ENCODE results near the gene IKBKG. TPM values are rescaled to one million over a fixed set of nuclear protein-coding genes. Genes with fewer than 3 reads are reported as not detected.
"Not testable (repeated sequence)": the region's sequence is repeated elsewhere in the genome, so short reads cannot be mapped to it uniquely, and the experiment has no call there.

The IKBKG gene
- total RNA-seq, 1 experiment from 2014 or later: 33.2 TPM

DNA sequence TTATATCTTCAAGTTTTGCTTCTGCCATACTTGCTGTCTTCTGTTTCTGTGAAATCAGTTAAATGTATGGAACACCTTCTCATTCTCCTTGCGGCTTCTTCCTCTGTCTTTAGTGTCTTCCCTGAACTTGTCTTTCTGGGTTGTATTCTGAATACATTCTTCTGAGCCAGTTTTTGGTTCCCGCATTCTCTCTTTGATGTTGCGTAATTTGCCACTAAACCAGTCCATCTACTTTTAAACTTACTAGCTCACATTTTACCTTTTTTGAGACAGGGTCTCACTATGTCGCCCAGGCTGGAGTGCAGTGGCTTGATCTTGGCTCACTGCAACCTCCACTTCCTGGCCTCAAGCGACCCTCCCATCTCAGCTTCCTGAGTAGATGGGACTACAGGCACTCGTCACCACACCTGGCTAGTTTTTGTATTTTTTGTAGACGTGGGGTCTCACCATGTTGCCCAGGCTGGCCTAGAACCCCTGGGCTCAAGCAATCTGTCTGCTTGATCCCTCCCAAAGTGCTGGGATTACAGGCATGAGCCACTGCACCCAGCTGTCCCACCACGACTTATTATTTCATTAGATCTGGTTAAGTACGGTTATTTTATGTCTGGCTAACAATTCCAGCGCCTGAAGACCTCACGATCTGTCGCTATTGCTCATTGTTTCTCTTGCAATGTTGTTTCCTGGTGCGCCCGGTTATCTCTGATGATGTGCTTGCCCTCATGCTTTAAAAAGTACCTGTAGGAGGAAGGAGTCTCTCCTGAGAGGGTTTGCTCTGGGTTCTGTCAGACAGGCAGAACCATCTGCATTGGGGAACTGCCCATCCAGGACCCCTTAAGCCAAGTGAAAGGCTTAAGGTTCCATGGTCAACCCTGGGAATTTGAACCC lies 21.6 kb upstream of the IKBKG start:
- DNase-seq (ENCODE audit: extremely low read depth, low read depth): no peak

DNA sequence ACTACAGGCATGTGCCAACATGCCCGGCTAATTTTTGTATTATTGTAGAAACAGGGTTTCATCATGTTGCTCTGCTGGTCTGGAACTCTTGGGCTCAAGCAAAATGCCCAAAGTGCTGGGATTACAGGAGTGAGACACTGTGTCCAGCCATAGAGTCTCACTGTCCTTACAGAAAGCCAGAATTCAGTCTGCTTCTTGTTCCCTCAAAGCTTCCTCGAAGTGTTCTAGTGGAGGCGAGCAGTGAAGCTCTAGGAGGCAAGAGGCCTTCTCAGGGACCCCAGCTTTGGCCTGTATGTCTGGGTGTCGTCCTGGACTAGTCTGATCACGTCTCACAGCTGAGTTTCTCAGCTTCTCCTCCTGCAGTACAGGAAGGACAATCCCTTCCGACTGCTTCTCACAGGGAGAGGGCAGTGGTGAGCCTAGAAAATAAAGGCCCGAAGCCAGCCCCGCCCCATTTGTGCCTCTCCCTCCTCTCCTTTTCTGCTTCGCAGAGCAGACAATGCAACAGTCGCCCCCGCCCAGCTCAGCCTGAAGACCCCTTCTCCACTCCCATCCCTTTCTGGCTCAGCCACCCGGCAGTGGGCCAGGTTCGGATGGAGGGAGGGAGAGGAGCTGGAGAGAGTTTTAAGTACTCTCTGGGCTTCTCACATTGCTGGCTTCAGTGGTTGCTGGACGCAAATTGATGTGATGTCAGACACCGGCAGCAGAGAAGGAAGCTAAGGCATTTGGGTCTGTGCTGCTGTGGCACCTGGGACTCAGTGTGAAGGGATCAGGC lies 20.3 kb upstream of the IKBKG start:
- peak; percentile 85 for DNase-seq (ENCODE audit: extremely low read depth, low read depth)

DNA sequence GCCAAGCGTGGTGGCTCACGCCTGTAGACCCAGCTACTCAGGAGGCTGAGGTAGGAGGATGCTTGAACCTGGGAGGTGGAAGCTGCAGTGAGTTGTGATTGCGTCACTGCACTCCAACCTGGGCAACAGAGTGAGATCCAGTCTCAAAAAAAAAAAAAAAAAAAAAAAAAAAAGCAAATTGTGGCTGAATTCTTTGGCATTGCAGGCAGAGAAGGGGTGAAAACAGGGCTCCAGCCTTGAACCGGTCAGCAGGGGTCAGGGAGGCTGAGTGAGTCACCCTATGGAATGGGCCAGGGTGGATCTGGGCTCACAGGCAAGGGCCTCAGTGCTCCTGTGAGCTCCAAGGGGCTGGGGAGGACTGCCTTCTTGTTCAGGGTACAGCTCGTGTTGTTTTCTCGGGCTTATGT lies 18.2 kb upstream of the IKBKG start:
- DNase-seq (ENCODE audit: extremely low read depth, low read depth): no peak

DNA sequence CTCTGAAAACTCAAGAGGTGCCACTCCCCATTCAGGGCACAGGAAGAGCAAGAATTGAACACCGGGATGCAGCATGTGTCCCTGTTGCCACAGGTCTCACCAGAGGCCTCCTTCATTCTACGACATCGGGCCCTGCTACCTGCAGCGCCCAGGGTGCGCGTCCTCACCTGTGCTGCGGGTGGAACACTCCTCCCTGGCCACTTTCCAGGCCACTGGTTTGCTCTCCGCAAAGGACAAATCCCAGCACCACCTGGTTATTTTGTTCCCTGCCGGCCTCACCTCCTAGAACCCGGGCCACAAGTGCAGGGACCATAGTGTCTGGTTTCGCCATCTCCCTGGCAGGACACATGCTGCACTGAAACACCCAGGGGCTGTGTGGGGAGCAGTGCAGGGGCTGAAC lies 17.1 kb upstream of the IKBKG start:
- DNase-seq (ENCODE audit: extremely low read depth, low read depth): no peak

DNA sequence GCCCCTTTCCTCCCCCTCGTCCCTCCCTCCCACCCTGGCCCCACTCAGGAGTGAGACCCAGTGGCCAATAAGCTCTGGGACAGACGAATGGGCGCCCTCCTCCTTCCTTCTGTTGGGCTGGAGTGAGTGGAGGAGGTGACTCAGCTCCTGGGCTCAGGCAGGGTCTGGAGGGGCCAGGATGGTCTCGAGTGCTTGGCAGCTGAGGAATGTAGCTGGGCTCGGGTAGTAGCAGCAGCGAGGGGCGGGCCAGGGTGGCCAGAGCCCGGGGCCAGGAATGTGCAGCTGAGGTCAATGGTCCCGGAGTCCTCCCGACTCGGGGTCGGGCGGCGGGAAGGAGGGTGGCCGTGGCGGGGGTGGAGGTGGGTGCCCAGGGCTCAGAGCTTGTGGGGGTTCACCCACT lies 15.8 kb upstream of the IKBKG start:
- DNase-seq (ENCODE audit: extremely low read depth, low read depth): no peak

DNA sequence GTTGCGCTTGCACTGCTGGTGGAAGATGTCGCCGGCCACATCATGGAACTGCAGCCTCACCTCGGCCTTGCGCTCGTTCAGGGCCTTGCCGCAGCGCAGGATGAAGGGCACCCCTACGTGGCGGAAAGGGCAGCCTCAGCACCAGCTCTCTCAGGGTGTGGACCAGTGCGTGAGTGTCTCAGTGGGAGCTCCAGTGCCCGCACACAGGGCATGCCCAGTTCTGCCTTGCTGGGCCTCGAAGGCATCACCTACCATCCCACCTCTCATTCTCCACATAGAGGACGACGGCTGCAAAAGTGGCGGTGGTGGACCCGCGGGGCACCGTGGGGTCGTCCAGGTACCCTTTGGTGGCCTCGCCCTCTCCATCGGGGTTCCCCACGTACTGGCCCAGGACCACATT lies 14.7 kb upstream of the IKBKG start:
- no peak for DNase-seq (ENCODE audit: extremely low read depth, low read depth)

DNA sequence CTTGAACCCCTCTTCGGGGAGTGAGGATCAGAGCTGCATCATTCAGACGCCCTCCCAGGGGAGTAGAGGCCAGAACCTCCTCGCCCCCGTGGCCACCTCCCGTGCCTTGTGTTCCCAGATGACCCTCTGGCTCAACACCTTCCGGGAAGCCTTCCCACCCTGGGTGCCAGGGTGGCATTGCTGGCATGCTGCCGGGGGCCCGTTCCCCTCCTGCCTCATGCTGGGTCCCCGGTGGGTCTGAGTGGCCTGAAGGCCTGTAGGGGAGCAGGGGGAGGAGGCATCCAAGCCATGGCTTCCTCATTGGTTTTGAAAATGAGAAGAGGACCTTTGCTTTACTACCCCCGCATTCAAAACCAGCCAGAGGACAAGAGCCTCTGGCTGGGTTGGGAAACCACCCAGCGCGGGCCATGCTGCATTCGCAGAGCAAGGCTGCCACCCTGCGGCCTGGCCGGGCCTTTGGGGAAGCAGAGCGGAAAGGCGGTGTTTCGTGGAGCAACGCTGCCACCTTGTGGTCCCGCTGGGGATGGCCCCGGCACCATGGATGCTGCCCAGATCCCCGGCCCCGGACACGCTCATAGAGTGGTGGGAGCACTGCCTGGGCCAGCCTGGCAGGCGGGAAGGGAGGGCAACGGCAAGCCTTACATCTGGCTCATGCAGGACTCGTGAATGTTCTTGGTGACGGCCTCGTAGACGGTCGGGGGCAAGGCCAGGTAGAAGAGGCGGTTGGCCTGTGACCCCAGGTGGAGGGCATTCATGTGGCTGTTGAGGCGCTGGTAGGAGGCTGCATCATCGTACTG lies 12.7 kb upstream of the IKBKG start:
- DNase-seq (ENCODE audit: extremely low read depth, low read depth): peak; percentile 82

DNA sequence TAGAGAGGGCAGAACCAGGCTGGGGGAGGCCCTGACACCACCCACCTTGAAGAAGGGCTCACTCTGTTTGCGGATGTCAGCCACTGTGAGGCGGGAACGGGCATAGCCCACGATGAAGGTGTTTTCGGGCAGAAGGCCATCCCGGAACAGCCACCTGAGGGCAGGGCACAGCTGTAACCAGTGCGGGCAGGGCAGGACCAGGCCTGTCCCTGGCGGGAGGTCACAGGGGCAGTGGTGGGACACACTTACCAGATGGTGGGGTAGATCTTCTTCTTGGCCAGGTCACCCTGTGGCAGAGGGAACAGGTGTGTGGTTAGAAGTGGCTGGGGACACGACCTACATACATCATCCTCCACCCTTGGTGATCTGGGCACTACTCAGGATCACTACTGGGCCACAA lies 11.5 kb upstream of the IKBKG start:
- no peak for DNase-seq (ENCODE audit: extremely low read depth, low read depth)

DNA sequence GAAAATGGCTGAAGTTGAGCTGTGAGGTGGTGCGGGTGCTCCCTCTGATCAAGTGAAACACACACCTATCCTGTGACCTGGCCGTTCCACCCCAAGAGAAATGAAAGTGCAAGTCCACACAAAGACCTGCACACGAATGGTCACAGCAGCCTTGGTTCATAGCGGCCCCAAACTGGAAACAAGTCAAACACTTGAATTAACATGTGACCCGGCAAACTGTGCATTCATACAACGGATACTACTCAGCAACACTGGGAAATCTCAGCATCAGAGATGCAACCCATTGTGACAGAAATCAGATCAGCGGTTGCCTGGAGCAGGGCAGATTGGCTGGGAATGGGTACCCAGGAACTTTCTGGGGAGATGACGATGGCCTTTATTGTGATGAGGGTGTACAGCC lies 8.3 kb upstream of the IKBKG start:
- no peak for DNase-seq (ENCODE audit: extremely low read depth, low read depth)

DNA sequence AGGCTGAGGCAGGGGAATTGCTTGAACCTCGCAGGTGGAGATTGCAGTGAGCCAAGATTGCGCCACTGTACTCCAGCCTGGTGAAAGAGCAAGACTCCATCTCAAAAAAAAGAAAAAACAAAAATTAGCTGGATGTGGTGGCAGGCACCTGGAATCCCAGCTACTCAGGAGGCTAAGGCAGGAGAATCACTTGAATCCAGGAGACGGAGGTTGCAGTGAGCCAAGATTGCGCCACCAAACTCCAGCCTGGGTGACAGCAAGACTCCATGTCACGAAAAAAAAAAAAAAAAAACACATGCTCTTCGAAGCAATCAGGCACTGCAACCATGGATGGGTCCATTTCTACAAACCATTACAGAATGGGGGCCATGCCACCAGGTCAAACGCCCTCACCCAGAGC lies 7.1 kb upstream of the IKBKG start:
- DNase-seq (ENCODE audit: extremely low read depth, low read depth): not testable (repeated sequence)

DNA sequence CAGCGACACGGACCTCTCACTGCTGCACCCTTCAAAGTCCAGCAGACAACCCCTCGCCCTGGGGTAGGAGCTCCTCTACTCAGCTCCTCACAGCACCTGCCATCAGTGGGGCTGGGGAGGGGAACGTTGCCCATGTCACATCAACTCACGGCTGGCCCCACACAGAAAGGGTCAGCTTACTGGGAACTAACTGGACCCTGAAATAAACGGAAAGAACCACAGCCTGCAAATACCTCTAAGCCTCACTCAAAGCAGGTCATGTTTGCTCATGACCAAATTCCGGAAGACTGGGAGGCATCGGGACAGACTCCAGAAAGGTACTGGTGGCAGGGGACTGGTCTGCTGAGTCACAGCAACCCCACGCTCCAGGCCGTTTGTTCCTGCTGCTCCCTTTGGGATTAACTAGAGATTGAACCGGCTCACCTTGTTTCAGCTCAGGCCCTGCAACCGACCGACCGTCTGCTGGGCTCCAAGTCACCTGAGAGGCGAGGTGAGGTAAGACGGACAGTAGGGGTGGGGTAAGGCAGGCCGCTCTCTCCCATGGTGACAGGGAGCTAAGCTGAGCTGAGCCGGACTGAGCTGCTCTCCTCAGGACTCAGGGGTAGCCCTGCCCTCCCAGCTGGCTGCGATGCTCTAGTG lies 6.4 kb upstream of the IKBKG start:
- no peak for DNase-seq (ENCODE audit: extremely low read depth, low read depth)

DNA sequence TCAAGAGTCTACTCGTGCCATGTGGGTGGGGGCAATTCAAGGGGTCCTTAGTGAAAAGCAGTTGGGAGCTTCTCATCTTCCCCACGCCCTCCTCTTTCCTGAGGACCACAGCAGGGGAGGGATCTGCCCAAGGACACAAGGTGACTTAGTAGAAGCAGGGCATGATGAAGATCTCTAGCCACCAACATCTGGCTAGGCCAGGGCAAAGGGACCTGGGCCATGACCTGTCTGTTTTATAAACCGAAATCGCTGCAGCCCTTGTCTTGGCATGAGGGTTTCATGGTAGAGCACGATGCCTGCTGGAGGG lies 5.9 kb upstream of the IKBKG start:
- no peak for DNase-seq (ENCODE audit: extremely low read depth, low read depth)

DNA sequence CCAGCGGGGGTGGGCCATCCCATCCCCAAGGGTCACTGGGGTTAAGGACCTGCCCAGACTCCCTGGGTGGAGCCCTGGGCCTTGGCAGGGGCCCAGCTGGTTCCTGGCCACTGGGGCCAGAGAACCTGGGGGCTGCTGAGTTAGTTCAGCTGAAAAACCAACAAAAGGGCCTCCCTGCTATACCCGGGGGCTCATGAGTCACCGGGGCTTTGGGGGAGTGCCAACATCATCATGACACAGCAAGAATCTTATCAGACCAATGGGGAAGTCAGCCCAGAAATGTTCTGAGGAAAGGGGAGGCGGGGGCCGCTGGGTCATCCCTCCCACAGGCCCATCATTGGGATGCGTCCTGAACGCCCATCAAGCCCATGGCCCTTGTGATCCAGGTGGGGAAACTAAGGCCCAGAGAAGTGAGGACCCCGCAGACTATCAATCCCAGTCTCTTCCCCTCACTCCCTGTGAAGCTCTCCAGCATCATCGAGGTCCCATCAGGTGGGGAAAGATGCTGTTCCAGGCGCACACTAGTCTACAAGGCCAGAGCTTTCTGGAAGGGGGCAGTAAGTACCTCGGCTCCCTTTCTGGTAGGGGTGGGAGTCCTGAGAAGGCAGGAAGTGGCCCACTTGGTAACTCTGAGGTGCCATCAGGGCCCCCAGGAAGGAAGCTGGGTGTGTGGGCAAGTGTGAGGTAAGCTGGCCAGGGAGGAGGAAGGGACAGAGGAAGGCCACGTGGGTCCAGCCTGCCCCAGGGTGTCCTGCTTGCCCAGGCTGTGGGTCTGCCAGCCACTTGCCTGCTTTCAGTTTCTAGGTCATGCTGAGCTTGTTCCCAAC lies 5.3 kb upstream of the IKBKG start:
- peak; percentile 98 for DNase-seq (ENCODE audit: extremely low read depth, low read depth)

DNA sequence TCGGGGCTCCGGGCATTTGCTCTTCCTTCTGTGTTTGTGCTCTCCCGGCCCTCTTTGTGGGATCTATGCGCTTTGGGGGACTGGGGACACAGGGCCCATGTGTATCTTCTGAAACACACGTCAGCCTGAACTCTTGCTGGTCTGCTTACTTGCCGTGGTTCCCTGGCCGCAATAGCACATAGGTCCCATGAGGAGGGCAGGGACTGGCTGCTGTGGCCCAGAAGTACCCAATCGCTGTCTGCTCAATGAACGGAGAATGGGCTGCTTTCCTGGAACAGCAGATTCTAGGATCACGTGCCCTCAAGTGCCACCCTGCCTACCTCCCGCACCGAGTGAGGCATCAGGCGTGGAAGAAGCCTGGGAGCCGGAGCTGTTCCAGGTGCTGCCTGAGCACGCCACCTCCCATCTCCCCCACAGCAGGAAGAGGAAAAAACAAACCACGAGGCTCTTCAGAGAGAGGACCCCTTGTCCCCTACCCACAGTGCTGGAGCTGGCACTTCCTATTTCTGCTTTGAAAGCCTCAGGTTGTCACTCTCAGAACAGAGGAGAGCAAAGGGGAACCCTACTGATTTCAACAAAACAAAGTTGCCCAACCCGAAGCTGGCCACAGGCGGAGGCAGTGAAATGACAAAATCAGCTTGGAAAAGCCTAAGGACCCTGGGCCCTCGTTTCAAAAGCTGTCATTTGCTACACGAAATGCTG lies 4.5 kb upstream of the IKBKG start:
- DNase-seq (ENCODE audit: extremely low read depth, low read depth): peak; percentile 67

DNA sequence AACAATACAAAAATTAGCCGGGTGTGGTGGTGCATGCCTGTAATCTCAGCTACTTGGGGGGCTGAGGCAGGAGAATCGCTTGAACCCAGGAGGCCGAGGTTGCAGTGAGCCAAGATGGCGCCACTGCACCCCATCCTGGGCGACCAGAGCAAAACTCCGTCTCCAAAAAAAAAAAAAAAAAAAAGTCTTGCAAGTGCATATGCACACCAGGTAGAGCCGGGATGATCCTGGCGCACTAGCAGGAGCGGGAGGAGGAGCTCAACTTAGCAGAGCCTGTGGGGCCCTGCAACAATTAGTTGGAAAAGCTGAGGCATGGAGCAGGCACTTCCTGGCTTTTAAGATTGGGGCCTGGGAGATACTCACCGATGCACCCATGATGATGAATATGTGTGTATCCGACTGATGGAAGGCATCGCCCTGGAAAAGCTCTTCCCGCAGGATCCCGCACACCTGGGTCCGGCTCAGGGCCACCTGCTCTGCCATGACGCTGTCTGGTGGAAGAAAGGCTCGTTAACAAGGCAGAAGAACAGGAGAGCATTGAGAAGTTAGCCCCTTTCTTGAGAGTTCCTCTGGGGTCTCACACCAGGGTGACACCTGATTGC lies 1.6 kb upstream of the IKBKG start:
- no peak for DNase-seq (ENCODE audit: extremely low read depth, low read depth)

DNA sequence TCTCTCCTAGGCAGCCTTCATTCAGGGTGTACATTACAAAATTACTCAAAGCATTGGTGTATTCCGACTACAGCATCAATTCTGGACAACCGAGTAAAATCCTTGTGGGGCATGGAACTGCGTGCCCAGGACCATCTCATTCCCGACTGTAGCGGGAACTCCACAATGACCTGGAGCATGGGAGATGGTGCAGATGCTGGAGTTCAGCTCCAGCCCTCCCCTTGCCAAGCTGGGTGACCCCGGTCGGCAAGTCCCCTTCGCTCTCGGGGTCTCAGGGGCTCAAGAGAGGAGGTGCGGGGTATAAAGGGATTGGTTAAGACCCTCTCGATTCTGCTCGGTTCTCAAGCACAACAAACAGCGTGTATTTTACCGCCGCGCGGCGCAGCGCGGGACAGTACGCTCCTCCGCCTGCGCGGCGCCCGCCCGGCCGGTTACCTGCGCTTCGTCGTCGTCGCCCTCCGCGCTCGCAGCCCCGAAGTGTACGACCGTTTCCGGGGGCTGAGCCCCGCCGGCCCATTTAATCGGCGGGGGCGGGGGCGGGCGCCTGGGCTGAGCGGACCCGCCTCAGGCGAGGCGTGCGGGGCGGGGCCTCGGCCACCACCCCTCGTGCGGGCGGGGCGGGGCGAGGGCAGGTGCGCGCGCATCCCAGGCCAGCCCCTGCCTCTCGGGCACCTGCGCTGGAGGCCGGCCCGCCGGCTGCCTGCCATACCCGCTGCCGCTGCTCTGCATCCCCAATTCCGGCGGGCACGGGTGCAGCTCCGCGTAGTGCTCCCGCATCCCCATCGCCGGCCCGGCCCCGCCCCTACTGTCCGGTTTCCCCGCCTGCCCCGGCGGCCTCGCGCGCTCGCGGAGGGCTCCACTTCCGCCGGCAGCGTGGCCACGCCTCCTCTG lies 821 bp upstream of the IKBKG start, which contains the start of gene G6PD:
G6PD (minus strand) TSS at position 493 of the 891 bp plus-strand sequence. CDS start 691 bp downstream, outside the sequence.
- DNase-seq (ENCODE audit: extremely low read depth, low read depth): peak; percentile 76

DNA sequence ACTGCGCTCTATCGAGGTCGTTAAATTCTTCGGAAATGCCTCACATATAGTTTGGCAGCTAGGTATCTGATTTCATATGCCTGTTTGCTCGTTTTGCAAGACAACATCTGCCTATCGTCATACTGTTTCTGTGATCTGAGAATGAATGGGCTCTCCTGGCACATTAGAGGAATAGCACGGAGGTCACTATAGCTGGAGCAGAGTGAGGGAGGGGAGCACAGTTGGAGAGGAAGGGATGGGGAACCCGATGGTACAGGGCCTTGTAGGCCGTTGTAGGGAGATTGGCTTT lies 552 bp downstream of the IKBKG start:
- DNase-seq (ENCODE audit: extremely low read depth, low read depth): no peak

DNA sequence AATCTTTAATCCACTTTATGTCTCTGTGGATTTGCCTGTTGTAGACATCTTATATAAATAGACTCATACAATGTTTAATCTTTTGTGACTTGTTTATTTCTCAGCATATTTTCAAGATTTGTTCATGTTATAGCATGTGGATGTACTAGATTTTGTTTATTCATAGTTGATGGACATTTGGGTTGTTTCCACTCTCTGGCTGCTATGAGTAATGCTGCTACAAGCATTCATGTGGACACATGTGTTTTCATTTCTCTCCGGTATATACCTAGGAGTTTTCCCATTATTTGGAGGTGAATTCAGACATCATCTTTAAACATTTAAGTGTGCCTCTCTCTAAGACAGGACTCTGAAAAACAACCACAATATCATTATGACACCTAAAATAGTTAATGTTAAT lies 2.3 kb downstream of the IKBKG start:
- no peak for DNase-seq (ENCODE audit: extremely low read depth, low read depth)
